ENCODE results near the gene FAM3B. TPM values are rescaled to one million over a fixed set of nuclear protein-coding genes. Genes with fewer than 3 reads are reported as not detected.
"Not testable (repeated sequence)": the region's sequence is repeated elsewhere in the genome, so short reads cannot be mapped to it uniquely, and the experiment has no call there.

FAM3B gene
- total RNA-seq, 2 donors from 2014 or later: 2.1 to 3.1 TPM

- Mint-ChIP-seq H3K9me3 (no peaks in the 10 kb centered on the region), H3K36me3 (ENCODE audit: low read depth) (no peaks in the 10 kb centered on the region), H3K27ac (peak overlapping the region; percentile 24), H3K27me3 (ENCODE audit: insufficient read depth) (peaks cover 1% of the 10 kb centered on the region), H3K4me3 (no peak overlapping the region), H3K4me1 (peaks cover 13% of the 10 kb centered on the region)
- H3K9ac ChIP-seq (ENCODE audit: extremely low read depth, low read length, poor library complexity, severe bottlenecking): no peak overlapping the region
- no peak overlapping the region for H3K27ac ChIP-seq (ENCODE audit: low read depth, low read length)
- no peak for TF ChIP-seq CTCF (conservative IDR thresholded peaks at IDR 0.05)
- H3K9me3 ChIP-seq (ENCODE audit: control insufficient read depth, low read length): no peaks in the 10 kb centered on the region
- 86 to 88% methylated on average over 5 to 8 of the region's 8 CpGs for WGBS, 2 experiments (ENCODE audit: insufficient coverage in 1 of 2, insufficient read length in 1 of 2)
- peaks cover 4% of the 10 kb centered on the region for H3K4me1 ChIP-seq (ENCODE audit: control insufficient read depth, insufficient read depth, low read length)
- H3K27me3 ChIP-seq (ENCODE audit: control insufficient read depth, insufficient read depth, low read length, poor library complexity, severe bottlenecking): no peaks in the 10 kb centered on the region
- peak; percentile 69 for DNase-seq
- H3K36me3 ChIP-seq (ENCODE audit: control insufficient read depth, insufficient read depth, low read length): no peaks in the 10 kb centered on the region
- no peak overlapping the region for H3K4me3 ChIP-seq (ENCODE audit: low read length)
Observed at GRCh38 chr21:41357546-41357945, 40.9 kb downstream of the FAM3B start.

- Mint-ChIP-seq H3K4me3 (no peak overlapping the region), H3K9me3 (no peaks in the 10 kb centered on the region), H3K36me3 (ENCODE audit: low read depth) (no peaks in the 10 kb centered on the region), H3K4me1 (peaks cover 13% of the 10 kb centered on the region), H3K27ac (no peak overlapping the region), H3K27me3 (ENCODE audit: insufficient read depth) (peaks cover 1% of the 10 kb centered on the region)
- WGBS, 2 experiments (ENCODE audit: insufficient coverage in 1 of 2, insufficient read length in 1 of 2): 92 to 93% methylated on average over 3 to 9 of the region's 9 CpGs
- no peaks in the 10 kb centered on the region for H3K36me3 ChIP-seq (ENCODE audit: control insufficient read depth, insufficient read depth, low read length)
- no peak for TF ChIP-seq CTCF (conservative IDR thresholded peaks at IDR 0.05)
- peaks cover 4% of the 10 kb centered on the region for H3K4me1 ChIP-seq (ENCODE audit: control insufficient read depth, insufficient read depth, low read length)
- peak; percentile 42 for DNase-seq
- H3K9ac ChIP-seq (ENCODE audit: extremely low read depth, low read length, poor library complexity, severe bottlenecking): no peak overlapping the region
- no peak overlapping the region for H3K4me3 ChIP-seq (ENCODE audit: low read length)
- H3K27ac ChIP-seq (ENCODE audit: low read depth, low read length): no peak overlapping the region
- H3K27me3 ChIP-seq (ENCODE audit: control insufficient read depth, insufficient read depth, low read length, poor library complexity, severe bottlenecking): no peaks in the 10 kb centered on the region
- no peaks in the 10 kb centered on the region for H3K9me3 ChIP-seq (ENCODE audit: control insufficient read depth, low read length)
Observed at GRCh38 chr21:41358193-41359166, 41.9 kb downstream of the FAM3B start.

GRCh38 chr21:41359286-41359685 is 42.7 kb downstream of the FAM3B start:
- no peaks in the 10 kb centered on the region for H3K27me3 ChIP-seq (ENCODE audit: control insufficient read depth, insufficient read depth, low read length, poor library complexity, severe bottlenecking)
- 88% methylated on average over 12 of the region's 12 CpGs; no CpG with 5 or more reads in 1 of the 2 experiments for WGBS, 2 experiments (ENCODE audit: insufficient coverage in 1 of 2, insufficient read length in 1 of 2)
- H3K36me3 ChIP-seq (ENCODE audit: control insufficient read depth, insufficient read depth, low read length): no peaks in the 10 kb centered on the region
- Mint-ChIP-seq H3K36me3 (ENCODE audit: low read depth) (no peaks in the 10 kb centered on the region), H3K4me3 (no peak overlapping the region), H3K27ac (no peak overlapping the region), H3K9me3 (no peaks in the 10 kb centered on the region), H3K27me3 (ENCODE audit: insufficient read depth) (peaks cover 1% of the 10 kb centered on the region), H3K4me1 (peaks cover 13% of the 10 kb centered on the region)
- no peak overlapping the region for H3K27ac ChIP-seq (ENCODE audit: low read depth, low read length)
- no peak overlapping the region for H3K4me3 ChIP-seq (ENCODE audit: low read length)
- H3K4me1 ChIP-seq (ENCODE audit: control insufficient read depth, insufficient read depth, low read length): peaks cover 4% of the 10 kb centered on the region
- peak; percentile 71 for TF ChIP-seq CTCF (conservative IDR thresholded peaks at IDR 0.05)
- DNase-seq: peak; percentile 82
- no peaks in the 10 kb centered on the region for H3K9me3 ChIP-seq (ENCODE audit: control insufficient read depth, low read length)
- no peak overlapping the region for H3K9ac ChIP-seq (ENCODE audit: extremely low read depth, low read length, poor library complexity, severe bottlenecking)

GRCh38 chr21:41359754-41360071 is 43.1 kb downstream of the FAM3B start:
- H3K4me3 Mint-ChIP-seq: not testable (repeated sequence)
- WGBS, 2 experiments (ENCODE audit: insufficient coverage in 1 of 2, insufficient read length in 1 of 2): 74 to 83% methylated on average over 3 to 4 of the region's 4 CpGs

More at GRCh38 chr21:41359754-41360071, 43.1 kb downstream of the FAM3B start:
- not testable (repeated sequence) for H3K9me3 Mint-ChIP-seq; H3K9ac ChIP-seq (ENCODE audit: extremely low read depth, low read length, poor library complexity, severe bottlenecking); H3K36me3 Mint-ChIP-seq (ENCODE audit: low read depth); H3K4me1 ChIP-seq (ENCODE audit: control insufficient read depth, insufficient read depth, low read length); H3K9me3 ChIP-seq (ENCODE audit: control insufficient read depth, low read length); H3K27ac ChIP-seq (ENCODE audit: low read depth, low read length); H3K36me3 ChIP-seq (ENCODE audit: control insufficient read depth, insufficient read depth, low read length); H3K27me3 Mint-ChIP-seq (ENCODE audit: insufficient read depth); H3K27me3 ChIP-seq (ENCODE audit: control insufficient read depth, insufficient read depth, low read length, poor library complexity, severe bottlenecking); DNase-seq; H3K27ac Mint-ChIP-seq; H3K4me3 ChIP-seq (ENCODE audit: low read length)
- H3K4me1 Mint-ChIP-seq: peaks cover 13% of the 10 kb centered on the region
